GM18517 (cell line): ENCODE results near the gene MFAP5.
"Not testable (repeated sequence)": the region's sequence is repeated elsewhere in the genome, so short reads cannot be mapped to it uniquely, and the experiment has no call there.

Experiments used
- ATAC-seq: cut with Tn5 transposase; IDR thresholded peaks from one replicate; pipeline ENCODE4 v1.9.1; 2021; ENCODE audit warnings: mild to moderate bottlenecking, moderate library complexity; ENCODE audit not compliant: unreplicated experiment

The MFAP5 gene

GRCh38 chr12:8675591-8676036 lies 13.0 kb upstream of the MFAP5 start:
- no peak for ATAC-seq

DNA sequence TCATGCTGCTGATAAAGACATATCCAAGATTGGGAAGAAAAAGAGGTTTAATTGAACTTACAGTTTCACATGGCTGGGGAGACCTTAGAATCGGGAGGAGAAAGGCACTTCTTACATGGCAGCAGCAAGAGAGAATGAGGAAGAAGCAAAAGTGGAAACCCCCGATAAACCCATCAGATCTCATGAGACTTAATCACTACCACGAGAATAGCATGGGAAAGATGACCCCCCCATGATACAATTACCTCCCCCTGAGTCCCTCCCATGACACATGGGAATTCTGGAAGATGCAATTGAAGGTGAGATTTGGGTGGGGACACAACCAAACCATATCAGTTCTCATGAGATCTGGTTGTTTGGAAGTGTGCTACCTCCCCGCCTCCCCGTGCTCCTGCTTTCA lies 9.8 kb upstream of the MFAP5 start:
- no peak for ATAC-seq

DNA sequence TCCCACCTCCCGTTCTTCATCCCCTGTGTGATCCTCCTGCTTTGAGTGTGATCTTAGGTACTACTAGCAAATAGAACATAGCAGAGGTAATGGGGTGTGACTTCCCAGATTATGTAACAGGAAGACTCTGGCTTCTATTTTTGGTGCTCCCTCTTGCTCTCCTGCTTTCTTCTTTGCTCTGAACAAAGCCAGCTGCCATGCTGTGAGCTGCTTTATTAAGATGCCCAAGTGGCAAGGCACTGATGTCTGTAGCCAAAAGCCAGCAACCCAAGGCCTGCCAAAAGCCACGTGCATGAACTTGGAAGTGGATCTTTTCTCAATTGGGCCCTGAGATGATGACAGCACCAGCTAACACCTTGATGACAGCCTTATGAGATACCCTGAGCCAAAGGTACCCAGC lies 5.8 kb upstream of the MFAP5 start:
- ATAC-seq, result no peak

GRCh38 chr12:8667270-8667669 lies 4.6 kb upstream of the MFAP5 start:
- ATAC-seq, result no peak

- ATAC-seq, result no peak
Measured at GRCh38 chr12:8665759-8666158, 3.1 kb upstream of the MFAP5 start.

- no peak for ATAC-seq
Measured at GRCh38 chr12:8664228-8664913, 1.7 kb upstream of the MFAP5 start.

- ATAC-seq, result no peak
Measured at GRCh38 chr12:8661751-8662150, 875 bp downstream of the MFAP5 start.

DNA sequence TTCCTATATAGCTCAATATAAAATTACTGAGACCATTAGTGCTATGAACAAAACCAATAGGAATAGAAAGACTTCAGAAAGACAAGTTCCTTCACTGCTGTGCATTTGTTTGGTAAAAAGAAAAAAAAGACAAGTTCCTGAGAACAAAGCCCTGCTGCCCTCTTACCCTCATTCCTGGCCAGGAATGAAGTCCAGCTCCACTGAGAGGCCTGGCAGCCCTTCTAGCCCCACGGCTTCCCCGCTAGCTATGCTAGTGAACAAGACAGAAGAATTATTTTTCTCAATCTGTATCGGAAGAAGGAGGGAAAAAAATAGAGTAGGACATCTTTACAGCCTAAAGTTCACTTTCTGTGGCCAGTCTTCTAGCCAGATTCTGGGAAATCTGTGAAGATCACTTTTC lies 1.6 kb downstream of the MFAP5 start:
- ATAC-seq, result no peak

DNA sequence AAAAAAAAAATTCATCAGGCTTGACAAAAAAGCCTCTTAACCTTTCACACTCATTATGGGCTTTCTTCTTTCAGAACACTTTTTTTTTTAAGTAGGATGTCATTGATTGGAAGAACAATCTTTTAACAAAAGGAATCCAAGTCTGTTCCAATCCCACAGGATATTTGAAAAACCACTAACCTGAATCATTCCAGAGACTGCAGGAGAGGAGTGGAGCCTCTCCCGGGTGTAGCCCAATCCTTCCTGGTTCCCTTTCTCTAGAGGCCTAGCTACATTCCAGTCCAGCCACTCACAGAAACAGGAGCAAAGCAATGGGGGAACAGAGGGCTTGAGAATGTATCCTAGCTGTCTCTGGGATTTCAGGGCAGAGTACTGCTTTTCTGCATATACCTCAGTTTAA lies 4.3 kb downstream of the MFAP5 start:
- ATAC-seq, result no peak

DNA sequence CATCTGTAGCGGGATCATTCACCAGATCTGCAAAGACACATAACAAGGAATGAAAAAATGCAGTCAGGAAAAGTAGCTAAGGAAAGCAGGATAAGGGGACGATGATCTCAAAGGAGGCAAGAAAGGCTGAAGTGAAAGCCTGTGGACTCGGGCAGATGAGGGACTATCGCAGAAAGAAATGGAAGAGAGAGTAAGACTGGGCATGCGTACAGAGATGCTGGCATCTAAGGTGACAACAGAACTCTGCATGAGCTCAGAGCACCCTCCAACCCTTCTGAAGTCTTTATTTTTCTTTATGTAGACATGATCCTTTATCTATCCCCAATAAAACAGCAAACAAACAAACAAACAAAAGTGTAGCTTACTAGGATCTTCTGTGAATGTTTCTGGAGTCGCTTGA lies 7.2 kb downstream of the MFAP5 start:
- no peak for ATAC-seq

DNA sequence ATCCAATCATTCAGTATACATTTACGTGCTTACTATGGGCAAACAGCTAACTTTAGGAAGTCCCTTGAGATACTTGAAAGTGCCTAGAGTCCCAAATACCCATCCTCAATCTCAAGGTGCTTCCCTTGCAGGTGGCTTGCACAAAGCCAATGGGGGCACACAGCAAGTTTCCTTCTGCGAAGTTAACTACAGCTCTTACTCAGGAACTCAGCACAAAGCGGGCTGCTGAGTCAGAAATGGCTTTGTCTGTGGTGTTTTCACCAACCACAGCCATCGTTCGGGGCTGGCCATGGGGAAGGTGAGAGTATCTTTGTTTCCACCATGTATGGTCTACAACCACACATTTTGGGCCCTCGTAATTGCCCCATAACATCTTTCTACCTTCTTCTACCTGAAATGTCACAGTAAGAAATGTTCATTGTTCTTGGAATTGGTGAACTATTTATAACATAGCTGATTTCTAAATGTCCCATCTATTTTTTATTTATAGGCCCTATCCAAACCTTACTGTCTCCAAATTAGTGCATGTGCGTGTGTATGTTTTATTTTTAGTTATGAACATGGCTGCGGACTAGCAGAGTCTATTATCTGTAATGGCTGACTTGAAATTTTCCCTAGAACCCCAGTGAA lies 13.9 kb downstream of the MFAP5 start:
- peak; percentile 67 for ATAC-seq

DNA sequence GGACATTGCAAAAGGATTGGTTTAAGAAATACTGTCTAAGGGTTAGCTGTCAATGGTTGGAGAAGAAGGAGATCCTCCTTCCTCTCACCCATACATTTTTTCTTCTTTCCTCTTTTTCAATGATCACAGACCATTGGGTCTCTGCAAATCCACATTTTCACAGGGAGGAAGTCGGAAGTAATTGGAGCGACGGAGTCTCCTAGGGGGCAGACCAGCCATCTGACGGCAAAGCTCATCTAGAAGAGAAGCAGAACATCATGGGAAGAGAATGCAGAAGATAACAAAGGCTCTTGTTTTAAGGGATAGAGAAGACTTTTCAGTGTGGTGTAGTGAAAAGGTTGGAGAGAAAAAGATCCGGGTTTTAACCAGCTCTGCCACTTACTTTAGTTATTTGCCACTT lies 14.7 kb downstream of the MFAP5 start:
- no peak for ATAC-seq

DNA sequence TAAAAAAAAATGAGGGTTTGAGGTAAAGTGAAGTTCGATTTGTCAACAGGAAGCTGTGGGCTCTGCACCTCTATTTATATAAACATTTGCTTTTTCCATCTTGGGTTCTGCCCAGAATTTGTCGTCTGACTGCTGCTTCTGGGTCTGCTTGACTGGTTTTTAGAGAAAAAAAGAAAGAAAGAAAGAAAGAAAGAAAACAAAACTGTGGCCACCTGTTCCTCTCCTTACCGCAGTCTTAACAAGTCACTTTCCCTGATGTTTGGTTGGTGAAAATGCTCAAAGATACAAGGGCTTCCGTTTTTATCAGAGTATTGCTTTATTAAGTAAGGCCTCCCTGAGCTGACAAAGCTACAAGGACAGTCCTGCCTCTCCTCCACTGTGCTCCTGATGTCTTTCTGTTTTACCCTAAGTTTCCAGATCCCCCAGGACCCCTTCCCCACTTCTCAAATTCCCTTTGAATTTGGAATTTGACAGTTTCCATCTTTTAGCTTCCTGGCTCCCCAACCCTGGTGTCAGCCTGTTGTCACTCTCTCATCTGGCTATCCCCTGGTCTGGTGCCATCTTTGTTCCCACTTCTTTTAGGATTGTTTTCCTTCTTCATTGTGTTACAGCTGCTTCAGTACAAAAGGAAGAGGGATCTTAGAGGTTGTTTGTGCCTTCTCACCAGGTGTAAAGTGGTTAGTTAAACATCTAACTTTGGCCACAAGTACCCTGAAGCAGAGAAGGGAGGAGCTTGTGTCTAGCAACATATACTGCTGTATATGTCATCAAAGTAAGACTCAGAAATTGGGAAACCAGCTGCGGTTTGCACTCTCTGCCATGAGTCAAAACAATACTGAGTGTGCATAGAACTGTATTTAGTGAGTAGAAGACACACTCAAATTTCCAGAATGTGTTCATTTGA lies 18.0 kb downstream of the MFAP5 start:
- ATAC-seq, result peak; percentile 57

GRCh38 chr12:8642775-8643174 lies 19.9 kb downstream of the MFAP5 start:
- no peak for ATAC-seq

GRCh38 chr12:8639936-8640335 lies 22.7 kb downstream of the MFAP5 start:
- no peak for ATAC-seq

- ATAC-seq, result no peak
Measured at GRCh38 chr12:8638951-8639350, 23.7 kb downstream of the MFAP5 start.

DNA sequence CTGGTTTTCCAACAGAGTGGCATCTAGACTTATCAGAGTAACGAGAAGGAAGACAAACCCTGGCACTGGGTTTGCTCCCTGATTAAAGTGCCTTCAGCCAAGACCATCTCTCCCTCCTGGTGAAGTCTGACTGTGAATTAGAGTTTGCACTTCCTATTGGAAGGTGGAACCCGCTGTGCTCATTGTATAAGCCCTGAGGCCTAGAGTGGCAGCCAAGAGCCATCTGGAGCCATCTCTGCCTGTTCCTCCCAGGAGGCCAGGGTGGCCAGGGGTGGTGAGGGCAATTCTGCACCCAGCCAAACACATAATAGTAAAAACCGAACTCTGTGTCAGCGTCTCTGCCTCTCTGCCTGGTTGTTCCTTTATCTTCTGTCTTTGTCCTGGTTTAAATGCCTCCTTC lies 25.0 kb downstream of the MFAP5 start:
- no peak for ATAC-seq

GRCh38 chr12:8637244-8637643 lies 25.4 kb downstream of the MFAP5 start:
- no peak for ATAC-seq

DNA sequence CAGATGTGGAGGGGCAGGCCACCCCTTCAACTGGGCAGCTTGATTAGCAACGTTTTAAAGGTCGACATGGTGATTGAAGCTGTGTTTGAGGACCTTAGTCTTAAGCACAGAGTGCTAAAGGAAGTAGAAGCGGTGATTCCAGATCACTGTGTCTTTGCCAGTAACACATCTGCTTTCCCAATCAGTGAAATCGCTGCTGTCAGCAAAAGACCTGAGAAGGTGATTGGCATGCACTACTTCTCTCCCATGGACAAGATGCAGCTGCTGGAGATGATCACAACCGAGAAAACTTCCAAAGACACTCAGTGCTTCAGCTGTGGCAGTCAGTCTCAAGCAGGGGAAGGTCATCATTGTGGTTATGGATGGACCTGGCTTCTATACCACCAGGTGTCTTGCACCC lies 26.0 kb downstream of the MFAP5 start:
- ATAC-seq, result no peak

DNA sequence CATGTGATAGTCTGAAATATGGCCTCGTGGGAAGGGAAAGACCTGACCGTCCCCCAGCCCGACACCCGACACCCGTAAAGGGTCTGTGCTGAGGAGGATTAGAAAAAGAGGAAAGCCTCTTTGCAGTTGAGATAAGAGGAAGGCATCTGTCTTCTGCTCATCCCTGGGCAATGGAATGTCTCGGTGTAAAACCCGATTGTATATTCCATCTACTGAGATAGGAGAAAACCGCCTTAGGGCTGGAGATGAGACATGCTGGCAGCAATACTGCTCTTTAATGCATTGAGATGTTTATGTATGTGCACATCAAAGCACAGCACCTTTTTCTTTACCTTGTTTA lies 26.6 kb downstream of the MFAP5 start:
- ATAC-seq, result not testable (repeated sequence)

GRCh38 chr12:8635342-8636006 lies 27.2 kb downstream of the MFAP5 start:
- not testable (repeated sequence) for ATAC-seq
